ENCODE data around the gene LSM14B. TPM values are rescaled to one million over a fixed set of nuclear protein-coding genes. Genes with fewer than 3 reads are reported as not detected.
A peak's percentile ranks its signal among the peaks of the same experiment; 100 is the strongest.

LSM14B gene
- total RNA-seq, 1 donor from 2014 or later, result 23.3 TPM

DNA sequence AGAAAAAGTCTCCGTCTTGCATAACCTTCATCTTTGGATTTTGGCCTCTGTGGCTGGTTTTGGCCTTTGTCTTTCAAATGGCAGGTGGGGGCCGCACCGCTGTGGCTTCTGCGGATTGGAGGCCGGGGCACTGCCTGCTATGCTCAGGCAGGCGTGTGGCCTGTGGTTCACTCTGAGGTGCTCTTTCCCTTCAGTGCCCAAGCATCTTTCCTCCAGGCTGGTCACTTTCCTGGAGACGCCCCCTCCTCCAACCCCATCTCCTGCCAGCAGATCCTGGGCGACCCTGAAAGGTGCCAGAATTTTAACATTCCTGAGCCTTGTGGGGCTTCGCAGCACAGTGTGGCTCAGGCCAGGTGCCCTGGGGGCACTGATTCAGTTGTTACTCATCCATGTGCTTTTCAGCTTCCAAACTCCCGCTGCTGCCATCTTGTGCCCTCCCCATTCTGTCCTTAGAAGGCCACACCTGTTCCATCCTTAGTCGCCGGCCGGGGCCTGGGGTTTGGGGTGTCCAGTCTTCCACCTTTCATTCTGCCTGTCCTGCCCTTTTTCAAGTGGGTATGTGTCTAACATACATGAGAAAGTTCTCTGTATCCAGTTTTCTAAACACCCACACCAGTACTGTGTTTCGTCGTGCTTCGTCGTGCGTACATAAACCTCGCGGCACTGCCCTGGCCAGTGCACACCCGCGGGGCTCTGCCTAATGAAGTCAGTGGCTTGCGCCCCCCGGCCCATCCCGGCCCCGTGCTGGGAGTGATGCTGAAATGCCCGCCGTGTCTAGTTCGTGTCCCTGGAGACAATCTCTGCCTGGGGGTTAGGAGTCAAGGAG lies 33.4 kb downstream of the LSM14B start:
- no peak overlapping the region for H3K4me3 ChIP-seq (ENCODE audit: low read depth, low read length)
- TF ChIP-seq, protein P1, sequence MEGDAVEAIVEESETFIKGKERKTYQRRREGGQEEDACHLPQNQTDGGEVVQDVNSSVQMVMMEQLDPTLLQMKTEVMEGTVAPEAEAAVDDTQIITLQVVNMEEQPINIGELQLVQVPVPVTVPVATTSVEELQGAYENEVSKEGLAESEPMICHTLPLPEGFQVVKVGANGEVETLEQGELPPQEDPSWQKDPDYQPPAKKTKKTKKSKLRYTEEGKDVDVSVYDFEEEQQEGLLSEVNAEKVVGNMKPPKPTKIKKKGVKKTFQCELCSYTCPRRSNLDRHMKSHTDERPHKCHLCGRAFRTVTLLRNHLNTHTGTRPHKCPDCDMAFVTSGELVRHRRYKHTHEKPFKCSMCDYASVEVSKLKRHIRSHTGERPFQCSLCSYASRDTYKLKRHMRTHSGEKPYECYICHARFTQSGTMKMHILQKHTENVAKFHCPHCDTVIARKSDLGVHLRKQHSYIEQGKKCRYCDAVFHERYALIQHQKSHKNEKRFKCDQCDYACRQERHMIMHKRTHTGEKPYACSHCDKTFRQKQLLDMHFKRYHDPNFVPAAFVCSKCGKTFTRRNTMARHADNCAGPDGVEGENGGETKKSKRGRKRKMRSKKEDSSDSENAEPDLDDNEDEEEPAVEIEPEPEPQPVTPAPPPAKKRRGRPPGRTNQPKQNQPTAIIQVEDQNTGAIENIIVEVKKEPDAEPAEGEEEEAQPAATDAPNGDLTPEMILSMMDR (IDR thresholded peaks at IDR 0.05; ENCODE audit: insufficient read depth, low read length, poor library complexity, severe bottlenecking), result no peak
- H3K27me3 ChIP-seq (ENCODE audit: control insufficient read depth, insufficient read depth, low read length), result no peaks in the 10 kb centered on the region
- DNase-seq (ENCODE audit: low read depth), result no peak
- peaks cover 1% of the 10 kb centered on the region for H3K36me3 ChIP-seq (ENCODE audit: control insufficient read depth, insufficient read depth, low read length)

DNA sequence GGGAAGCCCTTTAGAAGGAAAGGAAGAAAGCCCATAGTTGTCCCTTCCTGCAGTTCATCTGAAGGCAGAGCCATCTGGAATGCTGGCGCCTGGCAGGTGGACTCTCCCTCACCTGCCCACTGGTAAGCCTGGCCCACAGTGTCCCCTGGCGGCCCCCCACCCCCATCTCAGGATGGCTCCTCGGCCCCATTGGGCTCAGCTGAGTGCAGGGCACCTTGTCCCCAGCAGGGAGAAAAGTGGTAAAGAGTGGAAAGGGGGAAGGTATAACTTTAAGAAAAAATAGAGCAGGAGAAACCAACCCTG lies 33.9 kb downstream of the LSM14B start:
- TF ChIP-seq, protein P1 (IDR thresholded peaks at IDR 0.05; ENCODE audit: insufficient read depth, low read length, poor library complexity, severe bottlenecking), result no peak
- DNase-seq (ENCODE audit: low read depth), result no peak
- peaks cover 1% of the 10 kb centered on the region for H3K36me3 ChIP-seq (ENCODE audit: control insufficient read depth, insufficient read depth, low read length)
- H3K27me3 ChIP-seq (ENCODE audit: control insufficient read depth, insufficient read depth, low read length), result no peaks in the 10 kb centered on the region
- H3K4me3 ChIP-seq (ENCODE audit: low read depth, low read length), result no peak overlapping the region

DNA sequence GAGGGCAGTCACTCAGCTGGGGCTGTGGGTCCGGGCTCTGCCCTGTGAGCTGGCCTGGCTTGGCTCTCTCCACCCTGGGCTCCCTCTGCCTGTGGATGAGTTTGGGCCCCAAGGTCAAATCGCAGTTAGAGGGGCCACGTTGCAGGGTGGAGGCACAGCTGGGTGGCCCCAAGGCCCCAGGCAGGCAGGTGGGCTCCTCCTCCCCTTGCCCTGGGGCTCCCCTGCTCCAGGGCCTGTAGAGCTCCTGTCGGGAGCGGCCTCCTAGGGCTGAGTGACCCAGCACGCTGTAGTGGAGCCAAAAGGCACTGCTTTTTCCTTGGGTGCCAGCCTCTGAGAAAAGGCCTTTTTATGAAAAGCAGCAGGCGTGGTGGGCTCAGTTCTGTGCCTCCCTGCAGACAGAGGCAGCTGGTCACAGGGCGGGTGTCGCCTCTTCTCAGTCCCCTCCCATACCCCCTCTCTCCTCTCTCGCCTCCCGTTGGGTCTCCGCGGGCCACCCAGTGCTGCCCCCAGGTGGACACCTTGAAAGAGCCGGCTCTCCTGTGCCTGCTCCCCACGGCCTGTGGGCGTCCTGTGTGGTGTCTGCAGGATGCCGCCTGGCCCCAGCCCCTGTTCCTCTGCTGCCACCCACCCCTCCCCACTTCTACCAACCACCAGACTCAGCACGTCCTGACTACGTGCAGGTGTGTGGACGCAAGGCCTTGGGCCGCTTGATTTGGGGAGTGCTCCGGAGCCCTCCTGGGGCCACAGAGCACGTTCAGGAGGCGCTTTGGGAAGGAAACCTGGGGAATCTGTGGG lies 34.5 kb downstream of the LSM14B start:
- no peak for DNase-seq (ENCODE audit: low read depth)
- Histone ChIP-seq H3K36me3 (ENCODE audit: control insufficient read depth, insufficient read depth, low read length) (peaks cover 1% of the 10 kb centered on the region), H3K4me3 (ENCODE audit: low read depth, low read length) (no peak overlapping the region), H3K27me3 (ENCODE audit: control insufficient read depth, insufficient read depth, low read length) (no peaks in the 10 kb centered on the region)
- TF ChIP-seq, protein P1 (IDR thresholded peaks at IDR 0.05; ENCODE audit: insufficient read depth, low read length, poor library complexity, severe bottlenecking), result peak; percentile 86

DNA sequence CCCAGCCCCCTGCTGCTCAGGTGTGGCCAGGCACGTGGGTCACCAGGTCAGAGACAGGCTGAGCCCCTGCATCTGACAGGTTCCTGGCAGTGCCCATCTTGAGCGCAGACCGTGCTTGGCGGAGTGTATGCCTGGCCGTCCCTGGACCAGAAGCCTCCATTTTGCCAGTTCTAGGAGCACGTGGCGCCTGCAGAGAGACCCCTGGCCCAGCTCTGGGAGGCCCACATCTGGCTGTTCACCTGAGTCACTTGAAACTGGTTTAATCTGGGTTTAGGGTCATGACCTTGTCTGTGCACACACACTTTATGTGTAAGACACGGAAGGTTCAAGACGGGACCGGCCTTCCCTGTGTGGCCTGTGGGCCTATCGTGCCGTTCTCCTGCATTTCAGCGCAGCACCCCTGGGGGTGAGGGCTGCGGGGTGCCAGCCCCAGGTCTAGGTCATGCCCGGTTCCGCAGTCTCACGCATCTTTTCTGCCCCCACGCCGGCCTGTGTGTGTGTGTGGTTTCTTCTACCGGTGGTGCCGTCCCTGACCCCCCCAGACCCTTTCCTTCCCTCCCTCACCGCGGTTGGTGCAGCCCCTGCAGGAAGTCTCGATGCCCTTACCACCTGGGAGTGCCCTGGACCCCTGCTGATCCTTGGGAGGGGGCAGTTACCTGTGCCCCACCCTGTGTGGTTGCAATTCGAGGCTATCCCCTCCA lies 35.3 kb downstream of the LSM14B start:
- Histone ChIP-seq H3K36me3 (ENCODE audit: control insufficient read depth, insufficient read depth, low read length) (peaks cover 1% of the 10 kb centered on the region), H3K4me3 (ENCODE audit: low read depth, low read length) (no peak overlapping the region), H3K27me3 (ENCODE audit: control insufficient read depth, insufficient read depth, low read length) (no peaks in the 10 kb centered on the region)
- no peak for DNase-seq (ENCODE audit: low read depth)
- TF ChIP-seq, protein P1 (IDR thresholded peaks at IDR 0.05; ENCODE audit: insufficient read depth, low read length, poor library complexity, severe bottlenecking), result no peak

DNA sequence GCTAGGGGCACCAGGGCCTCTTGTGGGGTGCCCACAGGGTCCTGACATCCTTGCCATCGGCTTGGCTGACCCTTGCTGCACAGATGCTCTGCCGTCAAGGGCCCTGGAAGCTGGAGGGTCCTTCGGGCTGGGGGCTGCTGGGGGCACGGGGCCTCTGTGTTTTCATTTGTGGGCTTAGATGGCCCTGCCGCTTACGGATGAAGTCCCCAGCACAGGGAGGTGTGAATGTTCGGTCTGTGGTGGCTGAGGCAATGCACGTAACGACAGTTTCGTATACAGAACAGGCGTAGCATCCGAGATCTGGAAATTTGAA lies 35.8 kb downstream of the LSM14B start:
- no peak for DNase-seq (ENCODE audit: low read depth)
- Histone ChIP-seq H3K36me3 (ENCODE audit: control insufficient read depth, insufficient read depth, low read length) (peaks cover 1% of the 10 kb centered on the region), H3K4me3 (ENCODE audit: low read depth, low read length) (no peak overlapping the region), H3K27me3 (ENCODE audit: control insufficient read depth, insufficient read depth, low read length) (no peaks in the 10 kb centered on the region)
- TF ChIP-seq, protein P1 (IDR thresholded peaks at IDR 0.05; ENCODE audit: insufficient read depth, low read length, poor library complexity, severe bottlenecking), result no peak
